PC-3 (cell line): ENCODE data around the gene GXYLT2.

ENCODE experiments used
- CTCF ChIP-seq: fragments of 300-600 bp; sonication (generic); conservative IDR thresholded peaks from 2 replicates; pipeline ENCODE4 v1.5.1; 2017; ENCODE audit warnings: antibody characterized with exemption, low read depth, mild to moderate bottlenecking, low read length
- EZH2 ChIP-seq: fragments of 300-600 bp; sonication (generic); IDR thresholded peaks from one replicate; pipeline ENCODE4 v1.6.1; 2017; ENCODE audit warnings: antibody characterized with exemption, mild to moderate bottlenecking, low read length; ENCODE audit not compliant: unreplicated experiment
- EZH2phosphoT487 ChIP-seq: fragments of 300-600 bp; sonication (generic); IDR thresholded peaks from 2 replicates; pipeline ENCODE4 v1.6.1; 2018; ENCODE audit warnings: mild to moderate bottlenecking, antibody characterized with exemption, low read length, borderline replicate concordance

GRCh38 chr3:72839057-72839456, 48.8 kb upstream of the GXYLT2 start:
- TF ChIP-seq CTCF (no peak), EZH2 (no peak), EZH2phosphoT487 (no peak)
